HG03175 (cell line): ENCODE measurements around the gene PRDM16.

Source experiments
- ATAC-seq: cut with Tn5 transposase; IDR thresholded peaks from one replicate; pipeline ENCODE4 v1.9.1; 2021; ENCODE audit warnings: mild to moderate bottlenecking, moderate library complexity; ENCODE audit not compliant: unreplicated experiment

The PRDM16 gene

DNA sequence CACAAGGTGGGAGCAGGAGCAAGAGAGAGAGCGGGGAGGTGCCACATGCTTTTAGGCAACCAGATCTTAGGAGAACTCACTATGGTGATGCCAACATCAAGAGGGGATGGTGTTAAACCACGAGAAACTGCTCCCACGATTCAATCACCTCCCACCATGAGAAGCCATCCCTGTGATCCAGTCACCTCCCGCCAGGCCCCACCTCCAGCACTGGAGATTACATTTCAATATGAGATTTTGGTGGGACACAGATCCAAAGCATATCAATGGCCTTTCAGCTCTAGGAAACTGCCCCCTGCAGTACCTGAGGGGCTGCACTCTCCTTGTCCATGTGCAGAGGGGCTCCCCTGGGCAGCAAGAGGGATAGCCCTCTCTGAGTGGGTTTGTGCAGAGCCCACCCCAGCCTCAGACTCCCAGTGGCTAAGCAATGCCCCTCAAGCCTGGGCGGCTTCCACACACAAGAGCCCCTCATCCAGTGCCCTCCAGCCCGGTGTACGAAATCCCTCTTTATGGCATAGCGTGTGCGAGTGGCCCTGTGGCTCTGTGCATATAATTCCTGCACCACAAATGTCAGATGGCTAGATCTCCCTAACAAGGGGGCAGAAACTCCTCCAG lies 15.5 kb upstream of the PRDM16 start:
- no peak for ATAC-seq

DNA sequence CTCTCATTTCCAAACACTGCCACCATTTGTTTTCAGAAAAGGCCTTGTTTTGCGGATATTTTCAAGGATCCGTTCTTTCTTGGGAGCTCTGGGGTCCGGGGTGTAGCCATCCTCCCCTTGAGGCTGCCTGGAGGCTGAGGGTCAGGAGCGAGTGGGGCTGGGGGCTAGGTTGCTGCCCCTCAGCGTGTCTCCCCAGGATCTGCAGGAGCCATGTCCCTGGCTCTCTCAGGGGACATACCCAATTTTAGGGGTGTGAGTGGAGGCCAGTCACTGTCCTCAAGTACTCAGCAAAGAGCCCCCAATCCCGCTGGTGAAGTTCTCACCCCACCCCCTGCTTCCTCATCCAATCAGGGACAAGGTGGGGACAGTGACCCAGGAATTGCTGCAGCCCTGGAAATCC lies 15.0 kb upstream of the PRDM16 start:
- ATAC-seq, result no peak

DNA sequence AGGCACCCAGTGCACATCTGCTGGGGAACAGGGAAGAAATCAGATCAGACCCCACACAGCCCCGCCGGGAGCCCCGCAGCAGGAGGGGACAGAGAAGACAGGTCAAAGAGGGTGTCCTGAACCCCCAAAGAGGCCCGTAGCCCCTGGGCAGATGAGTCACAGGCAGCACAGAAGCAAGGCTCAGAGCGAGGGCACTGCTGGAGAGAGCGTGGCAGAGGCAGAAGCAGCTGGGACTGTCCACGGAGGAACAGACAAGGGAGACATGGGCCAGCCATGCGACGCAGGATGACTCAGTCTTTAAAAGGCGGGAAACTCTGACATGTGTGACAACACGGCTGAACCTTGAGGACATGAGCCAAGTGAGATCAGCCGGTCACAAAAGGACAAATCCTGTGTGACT lies 14.5 kb upstream of the PRDM16 start:
- no peak for ATAC-seq

DNA sequence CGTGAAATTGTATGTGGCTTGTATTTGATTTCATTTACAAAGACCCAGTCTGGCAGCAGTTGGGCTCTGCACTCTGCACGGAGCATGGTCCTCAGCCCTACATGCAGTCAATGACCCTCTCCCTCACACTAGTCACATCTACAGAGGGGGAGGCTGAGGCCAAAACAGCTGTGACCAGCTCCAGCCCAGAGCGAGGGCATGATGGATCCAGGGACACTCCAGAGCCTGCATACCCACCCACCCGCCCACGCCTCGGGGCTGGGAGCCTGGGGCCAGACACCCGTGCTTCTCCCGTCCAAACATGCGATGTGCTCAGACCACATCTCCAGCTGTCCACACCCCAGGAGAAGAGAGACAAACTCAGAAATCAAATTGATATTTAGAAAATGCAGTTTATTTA lies 14.0 kb upstream of the PRDM16 start:
- ATAC-seq, result no peak

DNA sequence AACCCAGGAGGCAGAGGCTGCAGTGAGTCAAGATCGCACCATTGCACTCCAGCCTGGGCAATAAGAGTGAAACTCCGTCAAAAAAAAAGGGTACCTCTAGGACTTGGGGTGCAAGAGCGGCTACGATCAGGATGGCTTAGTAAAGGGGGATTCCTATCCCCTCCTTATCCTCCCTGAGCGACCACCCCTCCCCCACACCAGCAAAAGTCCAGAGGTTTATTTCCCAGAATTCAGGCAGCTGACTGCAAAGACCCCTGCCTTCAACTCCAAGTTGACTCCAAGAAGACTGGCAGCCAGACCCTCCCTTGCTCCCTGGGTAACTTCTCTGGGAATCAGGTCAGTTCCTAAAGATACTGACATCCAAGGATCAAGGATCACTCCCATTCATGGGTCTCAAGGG lies 12.4 kb upstream of the PRDM16 start:
- no peak for ATAC-seq

DNA sequence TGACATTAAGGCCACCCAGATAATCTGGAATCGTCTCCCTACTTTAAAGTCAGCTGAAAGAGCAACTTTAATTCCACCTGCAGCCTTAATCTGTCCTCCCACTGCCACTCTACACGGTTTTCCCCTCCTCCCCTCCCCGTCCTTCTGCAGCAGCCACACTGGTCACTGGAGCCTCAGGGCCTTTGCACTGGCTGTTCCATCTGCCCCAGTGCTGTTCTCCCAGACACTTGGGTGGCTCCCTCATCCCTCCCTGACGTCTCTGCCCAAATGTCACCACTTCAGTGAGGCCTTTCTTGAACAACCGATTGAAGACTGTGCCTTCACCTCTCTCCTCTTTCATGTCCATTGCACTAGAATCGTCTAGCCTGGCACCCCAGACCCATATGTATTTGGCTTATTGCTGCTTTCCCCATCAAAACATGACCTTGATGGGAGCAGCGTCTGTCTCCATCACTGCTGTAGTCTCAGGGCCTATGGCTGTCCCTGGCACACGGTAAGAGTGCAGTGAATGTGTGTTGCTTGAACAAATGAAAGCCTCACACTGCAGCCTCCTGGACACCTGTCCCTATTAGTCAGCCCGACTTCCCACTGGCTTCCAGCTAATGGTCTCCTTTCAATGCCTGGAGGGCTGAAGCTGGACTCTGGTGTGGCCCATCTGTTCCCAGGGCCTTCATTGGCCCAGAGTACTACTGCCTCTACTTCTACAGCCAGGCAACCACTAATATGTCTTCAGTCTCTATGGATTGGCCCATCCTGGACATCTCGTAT lies 10.6 kb upstream of the PRDM16 start:
- ATAC-seq, result no peak

DNA sequence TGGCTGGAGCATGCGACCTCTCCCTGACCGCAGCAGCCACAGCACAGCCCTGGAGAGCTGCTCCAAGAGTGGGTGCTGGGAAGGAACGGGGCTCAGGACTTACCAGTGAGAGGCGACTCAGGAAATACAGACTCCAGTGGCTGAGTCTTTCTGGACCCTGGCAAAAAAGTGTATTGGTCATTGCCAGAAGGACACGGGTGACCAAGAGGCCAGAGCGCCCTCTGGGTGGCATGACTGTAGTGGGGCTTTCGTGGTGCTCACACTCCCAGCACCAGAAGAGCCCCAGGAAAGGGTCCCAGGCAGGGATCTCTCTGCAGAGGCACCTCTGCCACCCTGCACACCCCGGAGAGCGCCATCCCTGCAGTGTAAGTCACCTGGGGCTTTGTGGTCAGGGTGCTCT lies 8.9 kb upstream of the PRDM16 start:
- ATAC-seq, result no peak

DNA sequence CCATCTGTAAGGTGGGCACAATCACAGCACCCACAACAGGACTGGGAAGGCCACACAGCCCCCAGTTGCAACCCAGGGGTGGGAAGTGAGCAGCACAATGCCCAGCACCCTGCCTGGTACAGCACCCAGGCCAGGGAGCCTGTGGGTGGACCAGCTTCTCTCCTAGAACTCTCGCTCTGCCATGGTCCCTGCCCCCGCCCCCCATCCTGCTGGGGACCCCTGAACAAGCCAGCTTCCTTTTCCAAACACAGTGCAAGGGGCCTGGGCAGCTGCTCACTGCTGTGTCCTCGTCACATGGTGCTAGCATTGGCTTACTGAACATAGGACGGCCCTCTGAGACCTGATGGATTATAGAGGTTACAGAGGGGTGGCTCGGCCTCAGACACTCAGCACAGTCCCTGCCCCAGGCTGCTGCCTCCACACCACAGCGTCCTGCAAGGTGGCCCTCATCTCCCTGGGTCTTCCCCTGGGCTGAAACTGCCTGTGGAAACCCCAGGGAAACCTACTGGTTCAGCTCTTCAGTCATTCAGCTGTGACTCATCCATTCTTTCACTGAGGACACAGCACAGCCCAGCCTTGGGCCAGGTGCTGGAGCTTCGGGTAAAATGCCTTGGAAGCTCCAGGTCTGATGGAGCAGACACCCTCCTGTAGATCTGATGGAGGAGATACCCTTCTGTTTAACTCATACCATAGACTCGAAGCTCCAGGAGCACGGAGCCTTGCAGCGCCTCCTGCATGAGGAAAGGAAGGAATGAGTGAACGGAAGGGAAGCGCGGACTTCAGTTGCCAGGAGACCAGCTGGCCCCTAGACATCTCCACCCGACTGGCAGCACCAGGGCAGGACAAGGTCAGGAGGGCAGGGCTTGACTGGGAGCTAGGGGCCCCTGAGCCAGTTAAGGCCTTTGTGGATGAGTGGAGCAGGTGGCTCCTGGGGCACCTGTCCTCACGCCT lies 8.1 kb upstream of the PRDM16 start:
- ATAC-seq, result no peak

DNA sequence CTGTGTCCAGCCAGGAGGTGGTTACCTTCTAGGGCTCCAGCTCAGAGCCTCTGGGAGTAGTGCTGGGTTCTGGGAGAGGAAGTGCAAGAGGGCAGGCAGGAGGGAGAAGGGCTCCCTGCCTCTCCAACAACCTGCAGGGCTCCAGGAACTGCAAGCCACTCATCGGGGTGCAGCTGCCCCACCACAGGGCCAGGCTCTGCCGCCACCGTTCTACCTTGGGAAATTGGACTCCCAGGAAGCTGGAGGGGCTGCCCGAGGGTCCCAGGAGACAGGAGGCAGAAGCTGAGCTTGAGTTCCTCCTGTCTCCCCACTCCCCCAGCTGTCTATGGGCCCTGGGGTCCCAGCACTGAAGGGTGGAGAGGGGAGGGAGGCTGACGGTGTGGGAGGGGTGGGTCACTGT lies 7.4 kb upstream of the PRDM16 start:
- no peak for ATAC-seq

DNA sequence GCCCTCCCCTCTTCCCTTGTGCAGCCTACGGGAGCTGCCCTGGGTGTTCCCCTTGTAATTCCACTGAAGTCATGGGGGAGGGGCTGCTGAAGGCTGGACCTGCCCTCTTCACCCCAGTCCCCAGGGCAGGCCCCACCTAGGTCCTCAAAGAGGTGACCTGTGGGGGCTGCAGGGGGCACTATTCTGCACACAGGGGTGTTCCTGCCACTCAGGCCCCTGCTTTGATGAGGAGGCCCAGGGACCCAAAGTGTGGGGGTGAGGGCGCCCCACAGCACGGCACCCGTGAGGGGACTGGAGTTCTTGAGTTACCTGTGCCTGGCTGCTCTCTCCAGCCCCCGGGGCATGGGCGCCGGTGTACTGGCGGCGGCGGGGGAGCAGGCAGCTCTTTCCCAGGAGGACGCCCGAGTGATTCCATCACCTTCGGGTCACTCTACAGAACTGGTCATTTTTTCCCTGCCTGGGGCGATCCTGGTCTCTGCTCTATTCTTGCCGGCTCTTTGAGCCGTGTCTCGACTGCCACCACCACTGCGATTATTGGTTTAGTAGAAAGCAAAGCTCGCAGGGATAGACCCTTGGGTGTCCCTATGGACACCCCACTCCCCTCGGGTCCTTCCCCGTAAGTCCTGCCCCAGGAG lies 6.9 kb upstream of the PRDM16 start:
- ATAC-seq, result no peak

DNA sequence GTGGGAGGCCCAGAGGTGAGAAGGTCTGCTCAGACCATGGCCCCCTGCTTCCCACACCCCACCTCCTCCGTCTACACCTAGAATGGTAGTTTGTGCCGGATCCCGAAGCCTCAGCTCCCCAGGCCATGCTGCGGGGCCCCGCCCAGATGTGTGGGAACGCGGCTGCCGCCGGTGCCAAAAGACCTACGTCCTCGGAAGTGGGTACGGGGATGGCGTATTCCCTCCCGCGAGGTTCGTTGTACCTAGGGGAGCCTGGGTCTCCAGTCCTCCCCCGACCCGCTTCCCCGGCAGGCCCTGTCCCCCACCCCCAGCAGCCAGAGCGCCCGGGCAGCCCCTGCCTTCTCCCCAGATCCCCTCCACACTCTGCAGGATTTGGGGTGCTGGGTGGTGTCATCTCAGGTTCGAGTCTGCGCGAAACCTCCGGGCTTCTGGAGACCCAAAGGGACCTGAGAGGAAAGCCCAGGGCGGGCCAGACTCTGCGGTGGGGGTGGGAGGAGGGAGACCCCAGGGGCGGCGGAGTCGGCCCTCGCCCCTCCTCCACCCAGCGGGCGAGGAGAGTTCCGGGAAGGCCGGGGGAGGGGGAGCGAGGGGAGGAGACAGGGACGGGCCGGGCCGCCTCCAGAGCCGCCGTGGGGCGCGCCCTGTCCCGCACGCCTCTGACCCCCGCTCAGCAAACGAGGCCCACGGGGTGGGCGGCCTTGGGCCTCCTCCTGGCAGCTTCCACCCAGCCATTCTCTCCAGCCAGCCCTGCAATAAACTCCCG lies 6.2 kb upstream of the PRDM16 start:
- ATAC-seq, result no peak

DNA sequence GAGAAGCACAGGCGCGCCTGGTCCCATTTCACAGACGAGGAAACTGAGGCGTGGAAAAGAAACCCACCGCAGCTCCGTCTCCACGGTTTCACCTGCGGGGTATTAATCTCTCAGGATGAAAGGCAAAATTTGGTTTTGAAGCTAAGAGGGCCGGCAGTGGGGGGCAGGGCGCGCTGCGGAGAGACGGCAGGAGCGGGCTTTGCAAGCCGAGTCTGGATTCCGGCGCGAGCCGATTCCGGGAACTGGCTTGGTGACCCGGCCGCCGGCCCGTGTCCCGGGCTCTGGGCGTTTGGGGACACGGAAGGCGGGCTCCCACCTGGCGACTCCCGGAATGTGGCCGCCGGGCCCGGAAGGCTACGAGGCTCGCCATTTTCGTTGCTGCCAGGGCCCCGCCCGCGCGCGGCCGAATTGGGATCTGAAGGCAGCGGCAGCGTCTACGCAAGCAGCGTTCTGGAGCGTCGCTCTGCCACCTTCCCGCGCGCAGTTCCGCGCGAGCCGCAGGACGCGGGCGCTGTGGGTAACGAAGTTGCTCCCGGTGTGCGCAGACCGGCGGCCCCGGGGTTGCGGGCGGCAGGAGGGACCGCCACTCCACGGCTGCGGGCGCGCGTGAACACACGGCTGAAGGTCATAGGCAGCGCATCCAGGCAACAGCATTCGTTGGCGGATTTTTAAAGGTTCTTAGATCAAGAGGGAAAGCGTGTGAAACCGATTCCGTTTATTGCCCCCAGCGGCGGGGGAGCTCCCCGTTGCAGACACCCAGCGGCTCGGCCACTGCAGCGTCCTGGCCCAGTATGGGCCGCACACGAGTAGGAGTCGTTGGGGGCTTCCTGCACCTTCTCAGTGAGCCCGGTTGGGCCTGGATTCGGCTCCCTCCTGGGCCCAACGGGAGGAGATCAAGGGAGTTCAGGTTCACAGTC lies 5.4 kb upstream of the PRDM16 start:
- no peak for ATAC-seq

DNA sequence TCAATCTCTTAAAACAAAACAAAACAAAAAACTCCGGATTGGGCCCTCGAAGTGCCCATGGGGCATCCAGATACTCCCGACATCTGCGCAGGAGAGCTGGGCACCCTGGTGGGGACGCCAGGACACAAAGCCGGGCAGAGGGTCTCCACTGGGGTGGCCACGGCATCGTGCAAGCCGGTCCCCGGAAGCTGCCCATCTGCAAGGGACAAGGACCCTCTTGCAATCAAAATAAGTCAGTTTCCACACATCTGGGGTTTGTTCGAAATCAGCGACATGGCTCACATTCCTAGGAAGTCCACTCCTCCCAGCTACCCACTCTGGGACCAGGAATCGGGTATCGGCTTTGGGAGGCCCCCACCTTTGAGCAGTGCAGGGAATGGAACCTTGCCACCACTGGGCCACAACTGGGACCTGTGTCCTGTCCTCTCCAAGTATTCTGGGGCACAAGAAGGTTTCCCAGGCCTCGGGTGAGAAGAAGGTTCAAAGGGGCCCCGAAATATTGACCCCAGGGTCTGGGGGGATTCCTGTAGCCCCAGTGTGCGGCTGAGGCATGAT lies 4.6 kb upstream of the PRDM16 start:
- no peak for ATAC-seq

DNA sequence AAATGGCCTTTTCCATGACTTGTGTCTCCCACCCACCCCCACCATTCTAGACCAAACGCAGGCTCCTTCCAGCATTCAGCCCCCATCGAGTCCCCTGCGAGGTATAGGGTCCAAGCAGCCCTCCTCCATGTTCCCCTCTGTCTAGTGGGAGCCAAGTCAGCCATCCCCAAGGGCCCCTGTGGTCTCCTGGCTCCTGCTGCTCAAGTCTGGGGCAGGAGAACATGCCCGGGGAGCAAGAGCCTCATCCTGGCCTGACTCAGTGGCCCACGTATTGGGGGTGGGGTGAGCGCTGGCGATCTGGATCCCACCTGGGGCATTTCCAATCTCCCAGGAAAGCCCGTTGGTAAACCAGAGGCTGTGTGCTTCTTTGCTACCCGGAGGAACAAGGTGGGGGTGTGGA lies 4.1 kb upstream of the PRDM16 start:
- ATAC-seq, result no peak

DNA sequence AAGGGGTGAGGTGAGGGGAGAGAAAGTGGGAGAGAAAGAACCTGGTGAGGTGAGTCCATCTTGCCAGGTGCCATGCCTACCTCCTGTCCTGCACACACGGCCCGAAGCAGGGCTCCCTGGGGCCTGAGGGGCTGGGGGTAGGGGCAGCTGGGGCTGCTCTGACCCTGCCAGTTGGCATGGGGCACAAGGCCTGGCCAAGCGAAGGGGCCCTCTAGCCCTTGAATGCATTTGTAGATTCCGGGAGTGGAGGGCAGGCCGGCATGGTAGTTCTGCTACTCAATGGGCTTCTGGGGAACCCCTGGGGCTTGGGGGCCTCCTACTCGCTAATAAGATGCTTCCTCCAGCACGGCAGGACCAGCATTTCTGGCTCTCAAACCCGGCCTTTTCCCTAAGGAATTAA lies 3.6 kb upstream of the PRDM16 start:
- ATAC-seq, result no peak

DNA sequence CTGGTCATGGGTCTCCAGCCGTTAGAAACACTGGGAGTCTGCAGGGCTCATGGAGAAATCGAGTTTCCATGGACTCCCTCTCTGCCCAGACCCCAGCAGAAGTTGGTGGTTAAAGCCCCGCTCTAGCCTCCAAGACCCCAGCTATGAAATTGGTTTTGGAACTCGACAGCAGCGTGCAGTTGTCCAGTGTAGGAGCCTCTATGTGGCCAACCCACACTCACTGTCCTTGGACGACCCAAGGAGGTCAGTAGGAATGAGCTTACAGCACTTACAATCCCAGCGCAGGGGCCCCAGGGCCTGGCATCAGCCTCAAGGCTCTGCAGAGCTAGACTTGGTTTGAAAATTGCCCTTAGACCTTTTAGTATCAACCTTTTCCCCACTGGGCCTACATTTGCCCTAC lies 3.2 kb upstream of the PRDM16 start:
- ATAC-seq, result no peak

DNA sequence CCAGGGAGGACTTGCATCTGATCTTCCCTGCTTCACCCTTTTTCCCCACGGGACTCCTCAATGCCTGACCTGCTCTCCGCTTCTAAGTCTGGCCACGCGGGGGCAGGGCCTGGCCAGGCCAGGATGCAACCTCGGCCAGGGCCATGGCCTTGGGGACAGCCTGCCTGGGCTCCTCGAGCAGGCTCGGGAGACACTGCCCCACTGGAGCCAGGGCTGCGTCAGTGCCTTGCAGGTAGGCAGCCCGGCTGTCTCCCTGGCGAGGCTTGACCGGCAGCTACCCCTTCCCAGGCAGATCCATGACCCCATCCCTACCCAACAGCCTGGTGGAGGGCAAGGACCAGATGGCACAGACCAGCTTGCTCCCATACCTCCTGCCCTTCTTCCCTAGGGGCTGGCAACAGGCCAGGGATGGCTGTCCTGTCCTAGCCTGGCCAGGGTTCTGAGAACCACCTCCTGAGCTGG lies 2.7 kb upstream of the PRDM16 start:
- no peak for ATAC-seq

DNA sequence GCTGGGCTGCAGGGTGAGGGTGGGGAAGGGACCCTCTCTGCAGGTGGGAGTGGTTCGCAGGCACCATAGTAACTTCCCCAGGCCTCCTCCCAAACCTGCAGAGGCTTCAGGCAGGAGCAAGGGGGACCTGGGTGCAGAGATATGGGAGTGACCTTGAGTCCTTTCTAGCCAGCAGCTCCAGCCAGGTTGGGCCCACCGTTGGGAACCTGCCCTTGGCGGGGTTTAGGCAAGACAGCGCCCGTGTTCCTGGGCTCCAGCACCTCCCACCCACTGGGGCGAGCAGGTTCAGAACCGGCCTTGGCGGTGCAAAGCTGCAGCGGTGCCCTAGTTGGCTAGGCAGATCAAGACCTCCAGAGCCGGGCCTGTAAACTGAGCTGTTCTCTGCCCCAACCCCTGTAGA lies 2.2 kb upstream of the PRDM16 start:
- no peak for ATAC-seq

DNA sequence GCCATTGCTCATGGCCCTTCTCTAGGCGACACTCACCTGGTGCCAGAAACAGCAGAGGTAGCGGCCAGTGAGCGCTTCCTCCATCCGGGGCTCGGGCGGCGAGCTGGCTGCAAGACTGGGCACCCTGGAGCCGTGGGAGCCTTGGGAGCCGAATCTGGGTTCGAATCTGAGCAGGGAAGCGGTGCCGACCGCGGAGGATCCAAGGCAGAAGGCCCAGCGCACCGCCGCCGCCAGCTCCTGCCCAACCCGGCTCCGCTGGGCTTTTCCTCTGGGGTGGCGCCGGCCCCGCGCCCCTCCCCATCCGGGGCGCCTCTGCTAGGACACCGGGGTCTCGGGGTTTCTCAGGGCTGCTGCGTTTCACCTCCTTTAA lies 1.7 kb upstream of the PRDM16 start:
- ATAC-seq, result no peak
